AG04450 (cell line): Measurements from ENCODE around the gene PRKRA. TPM values are rescaled to one million over a fixed set of nuclear protein-coding genes. Genes with fewer than 3 reads are reported as not detected.
A peak's percentile ranks its signal among the peaks of the same experiment; 100 is the strongest.
"Not testable (repeated sequence)": the region's sequence is repeated elsewhere in the genome, so short reads cannot be mapped to it uniquely, and the experiment has no call there.

Source experiments
- CTCF ChIA-PET: fragments of 300-600, 350-600 bp; formaldehyde crosslinking; extraction: SDS; loops from one replicate; lab custom pipeline; 2022; ENCODE audit warnings: antibody characterized with exemption, inconsistent platforms; lab: Charles Lee
- POLR2A ChIA-PET: fragments of 350-600 bp; formaldehyde crosslinking; extraction: SDS; loops from one replicate; lab custom pipeline; 2021; ENCODE audit warnings: antibody characterized with exemption, inconsistent platforms; lab: Yijun Ruan, JAX
- DNase-seq: peaks from one replicate; pipeline ENCODE4 v3.0.0-alpha.2; 2011; ENCODE audit warnings: low read depth, low spot score
- H3K27ac ChIP-seq: one replicate; pipeline ENCODE4 v1.5.1; 2012; ENCODE audit warnings: low read depth, low read length, control low read depth
- H3K27me3 ChIP-seq: one replicate; pipeline ENCODE4 v1.6.0; 2012; ENCODE audit warnings: low read length; ENCODE audit not compliant: control insufficient read depth, insufficient read depth
- H3K4me3 ChIP-seq: 2 replicates; pipeline ENCODE4 v1.5.1; 2011; ENCODE audit warnings: mild to moderate bottlenecking, low read depth, low read length, control low read depth
- H3K9me3 ChIP-seq: 2 replicates; pipeline ENCODE4 v1.5.1; 2012; ENCODE audit warnings: low read length; ENCODE audit not compliant: control insufficient read depth, insufficient read depth
- polyA plus RNA-seq: library from polyadenylated mRNA; depleted of rRNA; stranded (reverse); fragments of >200 nt; gene quantifications from 2 replicates; pipeline ENCODE4 v1.2.3, GENCODE V29; 2011
- TF ChIP-seq, protein P1 (sequence below): IDR thresholded peaks from 2 replicates; pipeline ENCODE4 v1.5.1; 2011; ENCODE audit warnings: low read depth, low read length, control low read depth, inconsistent platforms

The PRKRA gene
- polyA plus RNA-seq, 1 experiment: 58.6 TPM

DNA sequence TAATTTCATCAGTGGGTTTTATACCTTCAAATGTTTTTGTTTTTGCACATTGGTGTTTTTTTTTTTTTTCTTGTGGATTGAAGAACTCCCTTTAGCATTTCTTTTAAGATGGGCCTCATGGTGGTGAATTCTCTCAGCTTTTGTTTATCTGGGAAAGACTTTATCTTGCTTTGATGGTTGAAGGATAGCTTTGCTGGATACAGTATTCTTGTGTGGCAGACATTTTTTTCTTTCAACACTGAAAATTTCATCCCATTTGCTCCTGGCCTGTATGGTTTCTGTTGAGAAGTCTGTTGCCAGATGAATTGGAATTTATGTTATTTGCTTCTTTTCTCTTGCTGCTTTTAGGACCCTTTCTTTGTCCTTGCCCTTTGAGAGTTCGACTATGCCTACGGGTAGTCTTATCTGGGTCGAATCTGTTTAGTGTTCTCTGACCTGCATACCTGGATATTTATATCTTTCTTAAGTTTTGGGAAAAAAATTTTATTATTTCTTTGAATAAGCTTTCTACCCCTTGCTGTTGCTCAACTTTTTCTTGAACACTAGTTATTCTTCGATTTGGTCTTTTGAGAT is 25.6 kb downstream of the PRKRA start:
- no peak for DNase-seq
- ChIA-PET CTCF (interaction anchor here (0.7 to 4.7 kb wide), 3 partner anchors 10 to 33 kb away, joined by 3 to 29 read pairs (median 4); no protein-coding TSS in a partner anchor), POLR2A (no interaction called here)
- TF ChIP-seq, protein P1, sequence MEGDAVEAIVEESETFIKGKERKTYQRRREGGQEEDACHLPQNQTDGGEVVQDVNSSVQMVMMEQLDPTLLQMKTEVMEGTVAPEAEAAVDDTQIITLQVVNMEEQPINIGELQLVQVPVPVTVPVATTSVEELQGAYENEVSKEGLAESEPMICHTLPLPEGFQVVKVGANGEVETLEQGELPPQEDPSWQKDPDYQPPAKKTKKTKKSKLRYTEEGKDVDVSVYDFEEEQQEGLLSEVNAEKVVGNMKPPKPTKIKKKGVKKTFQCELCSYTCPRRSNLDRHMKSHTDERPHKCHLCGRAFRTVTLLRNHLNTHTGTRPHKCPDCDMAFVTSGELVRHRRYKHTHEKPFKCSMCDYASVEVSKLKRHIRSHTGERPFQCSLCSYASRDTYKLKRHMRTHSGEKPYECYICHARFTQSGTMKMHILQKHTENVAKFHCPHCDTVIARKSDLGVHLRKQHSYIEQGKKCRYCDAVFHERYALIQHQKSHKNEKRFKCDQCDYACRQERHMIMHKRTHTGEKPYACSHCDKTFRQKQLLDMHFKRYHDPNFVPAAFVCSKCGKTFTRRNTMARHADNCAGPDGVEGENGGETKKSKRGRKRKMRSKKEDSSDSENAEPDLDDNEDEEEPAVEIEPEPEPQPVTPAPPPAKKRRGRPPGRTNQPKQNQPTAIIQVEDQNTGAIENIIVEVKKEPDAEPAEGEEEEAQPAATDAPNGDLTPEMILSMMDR: no peak
- H3K27ac ChIP-seq: no peak overlapping the region
- no peaks in the 10 kb centered on the region for H3K27me3 ChIP-seq
- H3K9me3 ChIP-seq: no peaks in the 10 kb centered on the region
- H3K4me3 ChIP-seq: no peak overlapping the region

DNA sequence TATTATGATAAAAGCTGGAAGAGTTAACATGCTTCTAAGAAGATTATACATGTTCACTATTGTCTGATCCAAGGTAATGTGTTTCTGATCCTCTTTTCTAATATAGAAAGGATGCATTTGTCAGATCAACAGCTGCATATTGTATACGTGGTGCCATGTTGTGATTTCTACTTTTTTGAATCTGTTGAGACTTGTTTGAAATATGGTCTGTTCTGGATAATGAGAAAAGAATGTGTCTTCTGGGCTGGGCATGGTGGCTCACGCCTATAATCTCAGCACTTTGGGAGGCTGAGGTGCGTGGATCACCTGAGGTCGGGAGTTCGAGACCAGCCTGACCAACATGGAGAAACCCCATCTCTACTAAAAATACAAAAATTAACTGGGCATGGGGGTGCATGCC is 27.2 kb downstream of the PRKRA start:
- CTCF ChIA-PET: interaction anchor here (1.2 kb wide), 1 partner anchor 9 kb away, joined by 6 read pairs; no protein-coding TSS in a partner anchor
- H3K4me3 ChIP-seq, DNase-seq, H3K9me3 ChIP-seq, H3K27ac ChIP-seq, POLR2A ChIA-PET, H3K27me3 ChIP-seq: not testable (repeated sequence)

DNA sequence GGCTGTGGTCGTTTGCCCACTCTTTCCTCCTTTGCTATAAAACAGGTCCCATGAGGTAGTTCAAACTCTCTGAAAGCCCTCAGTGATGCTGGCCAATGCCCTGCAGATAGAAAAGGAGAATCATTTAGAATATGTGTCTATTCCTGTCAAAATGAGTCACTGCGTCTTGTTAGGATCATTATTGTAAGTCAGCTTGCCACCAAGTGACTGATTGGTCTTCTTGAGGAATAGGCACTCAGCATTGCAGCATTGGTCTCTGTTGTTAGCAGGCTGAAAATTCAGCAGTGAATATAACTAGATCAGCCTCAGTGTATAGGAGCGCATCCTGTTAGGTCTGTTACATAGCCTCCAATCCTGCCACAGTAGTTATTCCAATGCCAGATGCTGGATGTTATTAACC is 28.9 kb downstream of the PRKRA start:
- POLR2A ChIA-PET: no interaction called here
- DNase-seq: no peak
- TF ChIP-seq, protein P1: no peak
- CTCF ChIA-PET: interaction anchor here (1.2 kb wide), 1 partner anchor 292 kb away, joined by 3 read pairs; no protein-coding TSS in a partner anchor
- Histone ChIP-seq H3K27me3 (no peaks in the 10 kb centered on the region), H3K27ac (no peak overlapping the region), H3K9me3 (no peaks in the 10 kb centered on the region), H3K4me3 (no peak overlapping the region)

DNA sequence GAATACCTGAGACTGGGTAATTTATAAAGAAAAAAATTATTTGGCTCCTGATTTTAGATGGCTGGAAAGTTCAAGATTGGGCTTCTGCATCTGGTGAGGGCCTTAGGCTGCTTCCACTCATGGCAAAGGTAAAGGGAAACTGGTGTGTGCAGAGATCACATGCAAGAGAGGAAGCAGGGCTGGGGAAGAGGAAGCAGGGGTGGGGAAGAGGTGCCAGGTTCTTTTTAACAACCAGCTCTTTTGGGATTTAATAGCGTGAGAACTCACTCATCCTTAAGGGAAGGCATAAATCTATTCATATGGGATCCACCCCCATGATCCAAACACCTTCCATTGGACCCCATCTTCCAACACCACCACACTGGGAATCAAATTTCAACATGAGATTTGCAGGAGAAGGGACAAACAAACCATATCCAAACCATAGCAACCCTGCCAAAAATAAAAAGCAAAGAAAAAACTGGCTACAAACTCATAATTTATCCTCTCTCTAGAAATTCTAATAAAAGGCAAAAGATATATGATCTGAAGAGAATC is 30.4 kb downstream of the PRKRA start:
- no peak for DNase-seq
- TF ChIP-seq, protein P1: no peak
- H3K27me3 ChIP-seq: no peaks in the 10 kb centered on the region
- no peak overlapping the region for H3K27ac ChIP-seq
- no peaks in the 10 kb centered on the region for H3K9me3 ChIP-seq
- ChIA-PET POLR2A (no interaction called here), CTCF (interaction anchor here (0.7 to 9.7 kb wide), 9 partner anchors 15 to 502 kb away, joined by 4 to 389 read pairs (median 13); partner anchors contain the start of gene RBM45)
- H3K4me3 ChIP-seq: no peak overlapping the region

DNA sequence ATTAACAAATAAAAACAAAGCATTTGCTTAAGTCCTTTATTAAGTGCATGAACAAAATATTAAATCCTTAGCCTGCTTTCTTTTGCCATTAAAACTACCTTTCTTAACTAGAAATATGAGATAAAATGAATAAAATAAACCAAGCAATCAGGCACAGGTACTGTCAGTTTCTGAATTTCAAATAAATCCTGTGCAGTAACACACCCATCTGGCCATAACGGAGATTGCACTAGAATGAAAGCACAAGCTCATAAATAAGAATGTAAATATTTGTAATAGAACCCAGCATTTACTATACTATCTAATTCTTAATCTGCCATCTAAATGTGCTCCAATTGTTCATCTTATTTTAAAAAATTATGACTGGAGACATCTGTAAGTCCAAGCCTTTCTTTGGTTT is 31.9 kb downstream of the PRKRA start:
- DNase-seq: peak; percentile 36
- Histone ChIP-seq H3K9me3 (no peaks in the 10 kb centered on the region), H3K4me3 (no peak overlapping the region), H3K27me3 (no peaks in the 10 kb centered on the region), H3K27ac (no peak overlapping the region)
- CTCF ChIA-PET: interaction anchor here (0.5 to 9.7 kb wide), 58 partner anchors 9 to 646 kb away, joined by 3 to 389 read pairs (median 4); partner anchors contain the start of gene RBM45
- TF ChIP-seq, protein P1: peak; percentile 68
- POLR2A ChIA-PET: interaction anchor here (1.5 to 1.8 kb wide), 3 partner anchors 15 to 307 kb away, joined by 4 to 9 read pairs (median 5); partner anchors contain the start of genes PJVK, PRKRA and RBM45
